K562 (cell line): Measurements from ENCODE around the gene LRRC61. TPM values are rescaled to one million over a fixed set of nuclear protein-coding genes. Genes with fewer than 3 reads are reported as not detected.

Source experiments
- CREBBP ChIP-seq: IDR thresholded peaks from one replicate; pipeline ENCODE4 v1.6.1; 2012; ENCODE audit warnings: low read depth, mild to moderate bottlenecking, control low read depth, inconsistent platforms, low read length
- DNMT1 ChIP-seq: fragments of 450-650 bp; IDR thresholded peaks from 2 replicates; pipeline ENCODE4 v1.6.1; 2016; ENCODE audit warnings: antibody characterized with exemption, mild to moderate bottlenecking
- HNRNPK ChIP-seq: fragments of 200-400 bp; formaldehyde crosslinking; IDR thresholded peaks from one replicate; pipeline ENCODE4 v1.6.1; 2018; ENCODE audit warnings: mild to moderate bottlenecking, low read depth, low read length; ENCODE audit not compliant: poor library complexity, severe bottlenecking
- HNRNPLL ChIP-seq: fragments of 200-400 bp; formaldehyde crosslinking; IDR thresholded peaks from 2 replicates; pipeline ENCODE4 v1.6.1; 2017; ENCODE audit warnings: low read length, low read depth, mild to moderate bottlenecking; ENCODE audit not compliant: poor library complexity, severe bottlenecking
- POLR2A ChIP-seq: fragments of 450-650 bp; conservative IDR thresholded peaks from 2 replicates; pipeline ENCODE4 v1.6.1; 2016
- POLR2B ChIP-seq: fragments of 450-650 bp; IDR thresholded peaks from 2 replicates; pipeline ENCODE4 v1.6.1; 2018; ENCODE audit warnings: low read depth; ENCODE audit not compliant: partially characterized antibody
- PRPF4 ChIP-seq: fragments of 200-400 bp; formaldehyde crosslinking; IDR thresholded peaks from one replicate; pipeline ENCODE4 v1.6.1; 2017; ENCODE audit warnings: low read length, low read depth, mild to moderate bottlenecking; ENCODE audit not compliant: insufficient read depth, poor library complexity, severe bottlenecking
- RBM22 ChIP-seq: fragments of 200-400 bp; formaldehyde crosslinking; IDR thresholded peaks from 2 replicates; pipeline ENCODE4 v1.6.1; 2018; ENCODE audit warnings: low read length, low read depth; ENCODE audit not compliant: poor library complexity, severe bottlenecking
- RCOR1 ChIP-seq, 2 experiments: IDR thresholded peaks; 2 replicates each; pipeline ENCODE4 v1.6.1; 2012; ENCODE audit warnings: low read depth in 2 of 2, low read length in 2 of 2, borderline replicate concordance in 1 of 2, improper control_type of control experiment in 1 of 2
- RNF2 ChIP-seq: sonication (generic); IDR thresholded peaks from 2 replicates; pipeline ENCODE4 v1.6.1; 2016
- SP2 ChIP-seq: IDR thresholded peaks from 2 replicates; pipeline ENCODE4 v1.6.1; 2011; ENCODE audit warnings: mild to moderate bottlenecking, low read depth, low read length, moderate library complexity; ENCODE audit not compliant: poor library complexity, severe bottlenecking; ENCODE audit errors: extremely low read depth
- SRSF7 ChIP-seq: fragments of 200-400 bp; formaldehyde crosslinking; optimal IDR thresholded peaks from 2 replicates; pipeline ENCODE3; 2017; ENCODE audit warnings: mild to moderate bottlenecking, low read depth, low read length
- TCF15 ChIP-seq: fragments of 250-450 bp; sonication (Bioruptor Pico); IDR thresholded peaks from 2 replicates; pipeline ENCODE4 v1.8.0; 2022; ENCODE audit warnings: moderate library complexity, mild to moderate bottlenecking, inconsistent platforms
- TFE3 ChIP-seq: fragments of 450-650 bp; formaldehyde crosslinking; IDR thresholded peaks from 2 replicates; pipeline ENCODE4 v1.4.0; 2020; ENCODE audit warnings: mild to moderate bottlenecking, mixed read lengths
- TRIM24 ChIP-seq, 2 experiments: fragments of 450-650 bp; IDR thresholded peaks; 2 replicates each; pipeline ENCODE4 v1.6.1; 2016
- USF2 ChIP-seq: sonication (generic); formaldehyde crosslinking; IDR thresholded peaks from 2 replicates; pipeline ENCODE4 v1.5.0; 2020; ENCODE audit warnings: missing genetic modification reagents
- ZBTB49 ChIP-seq: sonication (generic); formaldehyde crosslinking; IDR thresholded peaks from 2 replicates; pipeline ENCODE4 v1.8.0; 2022; ENCODE audit warnings: missing genetic modification reagents, mild to moderate bottlenecking, borderline replicate concordance
- ZFX ChIP-seq: sonication (generic); formaldehyde crosslinking; IDR thresholded peaks from 2 replicates; pipeline ENCODE4 v1.8.0; 2022; ENCODE audit warnings: mild to moderate bottlenecking, missing genetic modification reagents, moderate library complexity
- polyA plus RNA-seq, 8 experiments: library from polyadenylated mRNA; depleted of rRNA in 4 of 8; stranded (reverse) in 5 of 8; unstranded in 3 of 8; fragments of >200 nt; fragmentation: Nextera tagmentation in 2 of 8; fragmentation: Illumina TruSeq in 1 of 8; extraction: Ambion mirVana in 2 of 8; extraction: Trizol in 1 of 8; gene quantifications; 2 replicates each; pipeline versions ENCODE4 v1.2.1 to v1.2.3, GENCODE V29; 2011 to 2014; ENCODE audit warnings: inconsistent platforms in 1 of 8, missing spikeins in 1 of 8
- total RNA-seq, 7 experiments: library from RNA; depleted of rRNA in 6 of 7; stranded (reverse); fragments of >200 nt in 6 of 7; fragmentation: Illumina TruSeq in 2 of 7; extraction: Trizol in 2 of 7; gene quantifications; 2 replicates each; pipeline versions ENCODE4 v1.2.1 to v1.2.3, GENCODE V29; 2011 to 2021; ENCODE audit warnings: low replicate concordance in 1 of 7

LRRC61 gene
- total and polyA plus RNA-seq, 9 of the 15 experiments (the other 6 are each of a cell fraction or from before 2014, with no cell fraction given), result 1.3 to 55.2 (median 35.2) TPM

- TF ChIP-seq ZBTB49 (CRISPR knock-in tag), result no peak
- TF ChIP-seq RNF2, result no peak
- no peak for TF ChIP-seq HNRNPK
- no peak for TF ChIP-seq SRSF7
- no peak for TF ChIP-seq SP2
- no peak for TF ChIP-seq ZFX (CRISPR knock-in tag)
- peak in 1 of 2 experiments; percentile 70 for TF ChIP-seq TRIM24 (IDR thresholded peaks at IDR 0.05)
- TF ChIP-seq TCF15, result no peak
- no peak for TF ChIP-seq HNRNPLL
- TF ChIP-seq POLR2A, result no peak
- no peak for TF ChIP-seq DNMT1
- no peak for TF ChIP-seq RBM22
- TF ChIP-seq POLR2B, result no peak
- TF ChIP-seq RCOR1 (IDR thresholded peaks at IDR 0.05; ENCODE audit: borderline replicate concordance in 1 of 2, low read depth in 2 of 2, low read length in 2 of 2), result peak in 1 of 2 experiments; percentile 61; a peak in 1 of 4 replicates
- no peak for TF ChIP-seq TFE3 (CRISPR knock-in tag)
- TF ChIP-seq PRPF4, result no peak
- TF ChIP-seq USF2 (CRISPR knock-in tag), result no peak
- TF ChIP-seq CREBBP, result no peak
Measured at GRCh38 chr7:150317748-150318444, 5.3 kb upstream of the LRRC61 start (continued).
